ELR (cell line): ENCODE results near the gene MEGF11.

ENCODE experiments used
- DNase-seq: peaks from one replicate; pipeline ENCODE4 v3.0.0-alpha.2; 2015; ENCODE audit warnings: low read depth

The MEGF11 gene

DNA sequence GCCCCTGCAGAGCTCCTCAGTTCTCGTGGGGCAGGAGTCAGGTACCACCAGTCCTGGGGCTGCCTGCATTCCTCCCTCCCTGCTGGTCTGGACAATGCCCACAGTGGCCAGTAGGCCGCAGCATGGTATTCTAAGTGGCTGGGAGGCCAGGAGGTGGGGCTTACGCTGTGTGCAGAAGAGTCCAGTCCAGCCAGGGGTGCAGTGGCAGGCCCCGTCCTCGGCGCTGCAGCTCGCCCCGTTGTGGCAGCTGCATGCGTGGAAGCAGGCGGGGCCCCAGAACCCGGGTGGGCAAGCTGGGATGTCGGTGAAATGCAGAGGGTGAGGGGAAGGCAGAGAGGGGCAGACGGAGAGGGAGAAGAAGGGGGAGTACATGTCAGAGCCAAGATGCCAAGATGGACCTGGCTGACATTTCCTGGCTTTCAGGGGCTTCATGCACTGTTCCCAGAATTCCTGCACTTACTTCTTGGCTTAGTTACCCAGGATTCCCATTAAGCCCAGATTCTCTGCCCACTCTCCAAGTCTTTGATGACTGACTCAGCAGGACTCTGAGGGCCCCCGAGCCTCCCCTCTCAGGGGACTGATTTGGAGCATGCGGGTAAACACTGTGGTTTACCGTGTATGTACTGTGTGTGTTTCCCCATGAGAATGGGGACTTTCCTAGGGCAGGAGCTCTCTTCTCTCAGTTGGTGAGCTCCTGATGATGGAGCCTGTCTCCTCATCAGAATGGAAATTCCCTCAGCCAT, 336.7 kb downstream of the MEGF11 start:
- DNase-seq = peak; percentile 76

DNA sequence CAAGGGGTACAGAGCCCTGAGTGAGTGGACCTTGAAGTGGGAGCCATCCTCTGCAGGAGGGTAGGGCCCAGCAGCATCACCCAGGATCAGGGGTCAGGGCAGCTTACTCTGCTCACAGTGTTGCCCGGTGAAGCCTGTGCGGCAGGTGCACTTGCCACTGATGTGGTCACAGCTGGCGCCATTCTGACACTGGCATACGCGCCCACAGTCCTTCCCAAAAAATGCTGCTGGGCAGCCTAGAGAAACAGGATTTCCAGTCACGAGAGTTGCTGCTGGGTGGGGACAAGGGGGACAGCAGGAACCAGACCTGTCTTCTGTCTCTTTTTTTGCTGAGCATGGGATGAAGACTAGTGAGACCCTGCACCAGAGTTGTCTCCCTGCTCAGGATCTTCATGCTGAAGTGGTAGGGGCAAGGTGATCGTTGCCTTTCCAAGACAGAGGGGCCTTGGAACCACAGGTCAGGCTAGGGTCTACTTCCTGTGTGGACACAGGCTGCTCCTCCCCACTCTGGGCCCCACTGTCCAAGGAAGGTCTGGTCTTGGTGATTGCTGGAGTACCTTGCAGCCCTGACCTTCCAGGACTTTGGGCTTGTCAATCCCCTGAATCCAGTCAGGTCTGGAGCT, 337.4 kb downstream of the MEGF11 start:
- DNase-seq = no peak

DNA sequence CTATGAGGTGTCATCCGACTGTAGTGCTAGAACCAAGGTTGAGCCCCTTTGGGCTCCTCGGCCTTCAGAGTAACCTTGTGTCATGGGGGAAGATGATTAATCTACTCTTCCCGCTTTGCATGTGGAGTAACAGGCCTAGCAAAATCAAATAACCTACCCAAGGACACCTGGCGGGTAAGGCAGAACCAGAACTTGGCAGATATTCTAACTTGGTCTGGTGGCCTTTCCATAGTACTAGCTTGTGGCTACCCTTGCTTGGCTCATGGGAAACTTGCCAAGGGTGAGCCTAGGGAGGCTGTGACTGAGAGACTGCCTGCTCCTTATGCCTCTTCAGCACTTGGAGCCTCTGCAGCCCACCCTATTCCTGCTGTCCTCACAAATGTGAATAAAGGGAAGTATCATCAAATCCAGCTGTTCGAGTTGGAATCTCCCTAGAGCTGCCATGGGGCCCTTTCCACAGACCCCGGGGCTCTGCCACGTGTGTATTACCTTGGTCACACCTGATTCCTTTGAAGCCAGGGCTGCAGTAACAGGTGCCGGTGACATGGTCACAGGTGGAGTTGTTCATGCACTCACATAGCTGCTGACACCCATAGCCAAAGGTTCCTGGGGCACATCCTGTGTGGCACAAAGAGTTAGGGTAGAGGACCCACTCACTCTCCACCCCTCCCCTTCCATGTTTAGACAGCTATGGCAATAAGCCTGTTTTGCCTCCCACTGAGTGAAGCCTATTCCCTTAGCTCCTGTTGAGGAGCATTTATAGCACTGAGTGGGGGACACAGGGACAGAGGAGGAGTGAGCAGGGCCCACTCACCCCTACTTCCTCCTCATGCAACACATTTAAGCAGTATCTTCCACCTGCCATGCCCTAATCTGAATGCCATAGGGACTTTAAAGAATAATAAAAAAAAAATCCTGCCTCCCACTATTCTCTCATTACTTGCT, 338.3 kb downstream of the MEGF11 start:
- no peak for DNase-seq

DNA sequence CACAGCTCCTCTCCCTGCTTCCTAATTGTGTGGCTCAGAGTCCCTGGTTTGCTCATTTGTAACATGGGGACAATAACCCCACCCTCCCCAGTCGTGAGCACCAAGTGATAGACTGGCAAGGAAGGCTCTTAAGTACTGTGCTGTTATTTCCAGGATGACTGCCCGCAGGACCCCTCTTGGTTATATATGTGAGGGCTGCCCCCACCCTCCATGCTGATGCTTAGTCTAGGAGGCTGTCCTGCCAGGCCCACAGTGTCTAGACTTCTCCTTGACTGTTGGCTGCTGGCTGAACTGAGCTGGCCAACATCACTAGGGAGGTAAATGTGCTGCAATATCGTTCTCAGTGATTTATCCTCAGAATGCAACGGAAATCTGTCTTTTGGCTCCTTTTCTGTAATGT, 339.2 kb downstream of the MEGF11 start:
- no peak for DNase-seq

DNA sequence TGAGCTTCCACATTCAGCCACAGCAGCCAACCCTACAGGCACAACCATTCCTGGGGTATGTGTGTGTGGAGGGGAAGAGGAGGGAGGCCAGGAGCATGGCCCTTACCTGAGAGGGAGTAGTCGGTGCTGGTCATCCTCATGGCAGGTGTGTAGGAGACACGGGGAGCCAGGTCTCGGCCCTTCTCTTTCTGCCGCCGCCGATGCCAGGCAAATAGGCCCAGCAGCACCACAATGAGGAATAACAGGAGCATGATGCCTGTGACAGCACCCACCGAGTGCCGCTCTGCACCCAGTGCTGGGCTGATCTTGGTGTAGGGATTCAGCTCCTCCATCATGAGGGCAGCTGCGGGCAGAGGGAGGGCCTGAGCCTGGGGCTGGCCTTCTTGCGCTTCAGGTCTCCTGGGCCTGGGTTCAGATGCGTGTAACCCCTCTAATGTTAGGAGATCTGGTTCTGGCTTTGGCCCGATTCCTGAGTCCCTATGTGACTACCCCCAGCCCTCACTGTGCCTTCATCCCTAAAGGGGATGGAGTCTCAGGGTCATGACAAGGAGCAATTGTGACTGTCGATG, 339.8 kb downstream of the MEGF11 start:
- DNase-seq = no peak

DNA sequence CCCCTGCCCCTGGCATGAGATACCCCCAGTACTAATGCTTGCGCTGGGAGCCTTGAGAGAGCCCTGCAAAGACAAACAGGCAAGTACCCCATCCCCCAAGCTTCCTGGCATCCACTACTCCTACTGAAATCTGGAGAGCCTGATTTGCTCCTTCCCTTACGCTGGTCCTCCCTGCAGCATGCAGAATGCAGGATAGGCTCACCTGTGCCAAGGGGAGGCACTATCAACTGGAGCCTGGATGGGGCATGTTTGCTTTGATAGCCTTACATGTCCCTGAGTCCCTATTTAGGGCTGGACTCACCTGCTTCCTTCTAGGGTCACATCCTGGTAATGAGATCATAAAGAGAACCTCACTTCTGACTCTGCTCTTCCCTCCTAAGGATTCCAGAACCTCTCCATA, 341.3 kb downstream of the MEGF11 start:
- no peak for DNase-seq

DNA sequence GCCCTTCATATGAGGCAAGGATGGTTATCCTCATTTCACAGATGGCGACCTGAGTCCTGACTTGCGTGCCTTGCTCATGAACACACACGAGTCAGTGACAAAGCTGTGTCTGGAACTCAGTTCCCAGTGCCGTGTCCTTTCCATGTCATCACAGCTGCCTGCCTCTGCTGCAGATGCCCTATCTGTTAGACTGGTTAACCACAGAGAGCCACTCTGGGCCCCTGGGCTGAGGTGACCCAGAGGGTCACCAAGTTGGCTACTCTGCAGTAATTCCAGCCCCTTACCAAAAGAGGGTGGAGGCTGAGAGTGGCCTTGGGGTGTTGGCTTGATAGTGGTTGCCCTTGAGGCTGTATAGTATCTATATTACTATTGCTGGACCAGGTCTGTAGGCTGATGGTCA, 343.2 kb downstream of the MEGF11 start:
- no peak for DNase-seq

DNA sequence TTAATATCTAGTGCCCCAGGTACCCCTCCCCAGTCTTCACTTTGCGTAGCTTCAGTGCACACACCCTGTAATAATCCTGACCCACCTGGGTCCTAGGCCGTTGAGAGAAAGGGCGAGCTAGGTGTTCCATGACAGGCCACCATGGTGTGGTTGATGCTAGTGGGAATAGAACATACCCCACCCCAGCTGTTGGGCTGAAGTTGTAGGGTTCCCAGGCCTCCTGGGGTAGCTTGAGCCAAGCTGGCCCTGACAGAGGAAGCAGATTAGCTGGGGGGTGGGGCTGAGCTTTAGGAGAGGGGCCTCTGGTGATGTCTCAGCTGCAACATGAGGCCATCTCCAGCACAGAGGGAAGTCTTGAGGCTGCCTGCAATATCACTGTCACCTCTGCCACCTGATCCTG, 343.7 kb downstream of the MEGF11 start:
- no peak for DNase-seq

DNA sequence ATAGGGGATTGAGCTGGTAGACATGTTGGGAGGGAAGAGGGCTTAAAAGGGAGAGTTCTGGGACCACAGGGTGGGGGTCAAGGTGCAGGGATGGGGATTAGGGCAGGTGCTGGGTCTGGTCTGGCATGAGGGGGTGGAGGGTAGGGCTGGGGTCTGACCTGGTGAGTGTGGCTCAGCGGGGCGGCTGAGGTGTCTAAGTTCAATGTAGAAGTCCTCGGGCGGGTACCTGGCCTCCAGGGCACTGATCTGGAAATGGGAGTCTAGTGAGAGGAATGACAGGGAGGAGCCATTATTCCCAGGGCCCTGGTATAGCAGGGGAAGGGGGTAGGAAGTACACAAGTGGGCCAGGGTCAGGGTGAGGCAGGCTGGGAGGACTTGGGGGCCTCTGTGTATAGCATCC, 344.7 kb downstream of the MEGF11 start:
- no peak for DNase-seq

DNA sequence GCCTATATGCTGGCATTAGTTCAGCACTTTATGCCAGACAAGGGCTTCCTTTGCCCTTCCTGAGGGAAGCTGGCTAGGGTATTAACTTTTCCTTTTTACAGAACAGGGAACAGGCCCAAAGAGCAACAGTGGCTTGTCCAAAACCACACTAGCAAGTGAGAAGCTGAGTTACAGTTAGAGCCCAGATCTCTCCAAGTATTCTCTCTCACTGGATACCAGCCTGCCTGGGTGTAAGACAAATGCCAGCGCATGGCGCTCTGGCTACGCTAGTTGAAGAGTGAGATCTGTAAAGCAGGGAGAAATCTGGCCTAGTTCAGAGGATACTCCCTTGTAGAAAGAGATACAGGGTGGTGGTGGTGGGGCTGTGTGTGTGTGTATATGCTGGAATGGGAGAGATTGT, 345.9 kb downstream of the MEGF11 start:
- DNase-seq = no peak

DNA sequence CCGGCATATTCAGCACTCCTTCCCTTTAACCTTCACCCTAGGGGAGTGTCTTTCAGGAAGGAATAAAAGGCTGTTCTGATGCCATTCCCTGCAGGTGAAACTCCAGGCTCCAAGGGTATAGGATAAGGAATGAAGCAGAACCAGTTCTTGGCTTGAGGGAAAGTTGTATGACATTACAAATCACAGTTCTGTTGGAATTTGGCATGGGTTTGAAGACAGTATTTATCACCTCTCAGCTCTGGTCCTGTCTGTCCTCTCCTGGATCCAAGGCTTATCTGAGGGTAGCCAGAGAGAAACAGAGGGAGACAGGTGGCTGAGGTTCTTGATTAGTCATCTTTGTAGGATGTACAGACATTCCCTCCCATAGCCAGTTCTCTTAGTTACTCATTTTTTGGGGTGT, 347.2 kb downstream of the MEGF11 start:
- no peak for DNase-seq

DNA sequence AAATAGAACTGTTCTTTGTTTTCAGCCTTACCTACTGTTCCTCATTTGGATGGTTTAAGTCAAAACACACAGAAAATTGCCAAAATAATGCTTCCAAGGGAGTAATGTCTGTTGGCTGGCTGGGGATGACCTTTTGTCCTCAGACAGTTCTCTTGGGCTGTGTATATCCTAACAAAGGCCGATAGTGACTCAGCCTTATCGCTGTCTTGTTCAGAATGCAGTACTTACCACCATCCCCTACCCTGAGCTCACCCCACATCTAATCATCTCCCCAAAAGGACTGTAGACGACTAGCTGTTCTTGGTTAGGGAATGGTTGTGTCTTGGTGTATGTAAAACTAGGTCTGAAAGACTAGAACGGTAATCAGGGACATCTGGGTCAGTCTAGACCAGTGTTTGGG, 349.2 kb downstream of the MEGF11 start:
- DNase-seq = no peak

DNA sequence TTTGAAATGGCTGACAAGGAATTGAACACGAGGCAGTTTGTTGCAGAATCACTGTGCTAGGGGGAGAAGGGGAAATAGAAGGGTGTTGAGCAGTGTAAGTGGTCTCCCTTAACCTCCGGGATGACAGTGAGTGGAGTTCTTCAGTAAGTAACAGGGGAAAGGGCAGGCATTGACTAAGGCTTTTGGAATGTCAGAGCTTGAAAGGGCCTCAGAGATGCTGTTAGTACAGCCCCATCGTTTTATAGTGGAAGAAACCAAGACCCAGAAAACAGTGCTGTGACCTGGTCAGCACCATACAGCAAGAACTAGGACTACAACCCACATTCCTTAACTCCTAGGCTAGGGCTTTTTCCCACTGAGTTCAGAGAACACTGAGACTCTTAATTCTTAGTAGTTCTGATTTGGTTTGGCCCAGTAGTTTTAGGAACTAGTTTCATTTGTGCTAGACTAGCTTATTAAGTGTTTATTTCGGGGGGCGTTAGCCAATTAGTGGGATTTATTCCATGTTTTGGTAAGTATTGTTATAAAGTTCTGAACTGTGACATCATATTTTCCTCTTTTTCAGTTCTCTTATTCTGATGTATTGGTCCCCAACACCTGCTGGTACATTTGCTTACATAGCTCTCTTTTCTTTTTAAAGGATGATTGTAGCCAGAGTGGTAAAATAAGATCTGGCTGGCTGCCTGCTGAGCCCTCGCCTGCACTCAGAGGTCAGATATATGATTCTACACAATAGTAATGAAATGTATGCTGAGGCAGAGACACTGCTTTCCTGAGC, 350.1 kb downstream of the MEGF11 start:
- DNase-seq = peak; percentile 69

DNA sequence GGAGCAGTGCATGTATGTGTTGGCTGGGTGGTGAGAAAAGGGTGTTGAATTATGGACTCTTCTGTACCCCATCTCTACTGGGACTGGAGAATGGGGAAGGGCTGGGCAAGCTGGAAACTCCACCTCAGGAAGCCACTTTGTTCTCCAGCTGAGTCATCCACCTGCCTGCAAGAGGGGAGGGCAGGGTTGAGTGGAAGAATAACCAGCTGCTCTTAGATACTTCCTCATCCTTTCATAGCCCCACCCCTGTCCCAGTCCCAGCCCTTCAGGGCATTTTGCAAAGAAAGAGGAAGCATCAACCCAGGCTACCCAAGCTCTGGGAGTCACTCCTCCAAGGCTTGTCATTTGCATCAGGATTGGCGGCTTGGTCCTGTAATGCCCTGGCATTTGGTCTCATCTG, 351.2 kb downstream of the MEGF11 start:
- peak; percentile 64 for DNase-seq

DNA sequence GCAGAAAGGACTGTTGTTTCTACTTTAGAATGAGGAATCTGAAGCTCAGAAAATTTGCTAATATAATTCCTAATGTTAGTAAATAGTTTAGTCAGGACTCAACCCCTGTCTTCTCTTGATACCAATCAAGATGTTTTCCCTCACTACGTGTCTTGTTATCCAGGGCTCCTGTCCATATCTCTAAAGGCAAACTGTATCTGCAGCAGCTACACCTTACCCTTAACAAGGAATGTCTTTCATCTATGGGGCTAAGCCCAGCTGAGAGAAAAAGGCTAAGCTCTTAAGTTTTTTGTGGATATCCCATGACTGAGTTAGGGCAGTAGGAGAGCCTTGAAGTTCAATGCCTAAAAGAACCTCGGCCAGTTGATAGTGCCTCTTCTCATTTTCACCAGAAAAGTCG, 351.7 kb downstream of the MEGF11 start:
- DNase-seq = no peak

DNA sequence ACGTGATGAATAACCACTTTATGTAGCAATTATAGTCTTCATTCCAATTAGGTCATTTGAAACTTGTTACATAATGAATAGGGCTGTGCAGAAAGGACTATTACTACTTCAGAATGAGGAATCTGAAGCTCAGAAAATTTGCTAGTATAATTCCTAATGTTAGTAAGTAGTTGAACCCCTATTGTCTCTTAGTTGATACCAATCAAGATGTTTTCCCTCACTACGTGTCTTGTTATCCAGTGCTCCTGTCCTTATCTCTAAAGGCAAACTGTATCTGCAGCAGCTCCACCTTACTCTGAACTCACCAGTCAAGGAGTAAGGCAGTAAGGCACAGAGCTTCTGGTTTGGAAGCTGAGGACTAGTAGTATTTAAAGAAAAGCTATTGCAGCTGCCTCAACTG, 352.2 kb downstream of the MEGF11 start:
- DNase-seq = no peak

DNA sequence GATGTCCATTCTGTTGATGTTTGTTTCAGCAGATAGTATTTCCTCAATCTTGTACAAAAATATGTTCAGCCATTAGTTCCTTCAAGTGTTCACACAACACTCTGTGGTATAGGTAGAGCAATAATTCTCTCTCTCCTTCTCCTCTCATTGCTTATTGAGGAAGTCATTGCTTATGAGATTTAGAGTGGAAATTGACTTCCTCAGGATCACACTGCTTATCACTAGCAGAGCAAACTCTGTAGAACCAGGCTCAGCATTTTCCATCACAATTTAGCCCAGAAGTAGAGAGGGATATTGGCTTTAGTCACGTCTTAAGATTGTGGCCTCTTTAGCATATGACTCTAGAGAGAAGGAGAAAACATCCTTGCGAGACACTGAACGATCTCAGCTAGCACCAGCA, 353.1 kb downstream of the MEGF11 start:
- no peak for DNase-seq

DNA sequence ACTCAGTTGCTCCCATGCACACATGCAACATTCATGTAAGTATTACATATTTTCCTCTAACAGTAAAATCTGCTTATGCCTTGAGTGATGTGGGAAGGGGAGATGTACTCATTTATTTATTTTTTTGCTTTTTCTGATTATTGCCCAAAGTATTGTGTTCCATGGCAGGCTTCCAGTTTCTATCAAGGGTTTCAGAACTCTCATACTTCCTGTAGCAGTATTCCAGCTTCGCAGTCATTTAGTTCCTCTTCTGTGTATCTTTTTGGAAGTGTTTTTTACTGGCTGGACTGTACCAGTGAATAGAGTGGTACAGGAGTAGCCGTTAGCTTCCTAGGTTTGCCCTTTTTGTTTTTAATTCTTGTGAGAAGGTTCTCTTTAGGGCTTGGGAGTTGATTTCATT, 357.3 kb downstream of the MEGF11 start:
- DNase-seq = no peak

DNA sequence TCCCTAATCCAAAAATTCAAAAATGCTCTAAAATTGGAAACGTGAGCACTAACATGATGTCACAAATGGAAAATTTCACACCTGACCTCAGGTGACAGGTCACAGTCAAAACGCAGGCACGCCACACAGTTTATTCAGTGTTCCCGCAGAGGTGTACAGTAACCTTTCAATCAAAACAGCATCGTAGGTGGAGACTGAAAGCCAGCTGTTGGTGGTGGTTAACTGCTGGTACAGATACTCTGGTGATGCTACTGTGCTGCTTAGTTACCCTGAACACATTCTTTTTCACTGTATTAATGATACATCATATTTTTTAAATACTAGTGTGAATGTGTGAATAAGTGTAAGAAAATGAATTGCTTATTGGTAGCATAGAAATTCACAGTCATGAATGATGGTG, 360.5 kb downstream of the MEGF11 start:
- DNase-seq = no peak

DNA sequence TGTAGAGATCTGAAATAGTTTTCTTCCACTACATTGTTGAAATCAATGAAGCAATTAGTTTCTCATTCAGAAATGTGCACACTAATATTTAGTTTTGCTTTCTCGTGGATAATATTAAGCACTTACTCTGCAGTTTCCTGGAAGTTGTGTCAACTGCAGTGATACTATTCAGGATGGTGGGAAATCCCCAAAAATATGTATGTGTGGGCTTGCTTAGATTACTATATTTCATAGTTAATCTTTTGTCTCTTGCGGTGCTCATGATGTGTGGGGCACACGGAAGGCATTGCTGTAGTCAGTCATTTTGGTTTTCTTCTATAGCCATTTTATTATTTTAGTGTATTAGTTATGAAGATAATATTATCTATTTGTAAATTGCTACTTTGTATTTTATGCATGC, 364.6 kb downstream of the MEGF11 start:
- no peak for DNase-seq

DNA sequence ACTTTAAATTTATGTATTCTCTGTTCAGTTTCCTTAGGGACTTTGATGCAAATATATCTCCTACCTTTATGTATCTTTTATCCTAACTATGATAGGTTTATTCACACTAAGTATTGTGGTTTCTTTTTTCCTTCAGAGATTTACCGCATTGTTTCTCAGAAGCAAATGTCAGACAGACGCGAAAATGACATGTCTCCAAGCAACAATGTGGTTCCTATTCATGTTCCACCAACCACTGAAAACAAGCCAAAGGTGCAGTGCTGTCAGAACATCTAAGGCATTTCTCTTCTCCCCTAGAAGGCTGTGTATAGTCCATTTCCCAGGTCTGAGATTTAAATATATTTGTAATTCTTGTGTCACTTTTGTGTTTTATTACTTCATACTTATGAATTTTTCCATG, 366.0 kb downstream of the MEGF11 start:
- DNase-seq = no peak

DNA sequence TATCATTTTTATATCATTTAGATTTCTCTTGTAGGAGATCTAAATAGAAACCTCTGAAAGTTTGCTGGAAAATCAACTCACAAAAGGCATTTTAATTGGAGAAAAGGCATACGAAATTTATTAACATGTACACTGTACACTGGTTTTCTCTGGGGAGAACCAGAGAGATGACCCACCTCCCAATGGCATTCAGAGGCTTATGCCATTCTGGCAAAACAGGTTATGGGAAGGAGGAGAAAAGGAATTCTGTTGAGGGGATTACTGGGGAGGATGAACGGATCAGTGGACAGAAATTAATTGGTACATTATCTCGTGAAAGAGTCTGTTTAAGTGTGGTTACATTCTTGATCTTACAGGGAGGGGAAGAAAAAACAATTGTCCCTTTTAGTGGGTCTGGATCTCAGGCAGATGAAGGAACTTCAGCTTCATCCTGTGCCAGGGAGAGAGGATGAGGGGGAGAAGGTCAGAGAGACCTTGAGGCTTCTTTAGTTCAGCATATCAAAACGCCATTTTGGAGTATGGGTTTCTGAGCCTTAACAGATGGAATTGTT, 367.8 kb downstream of the MEGF11 start:
- no peak for DNase-seq
